CD4-positive, alpha-beta memory T cell (primary cell): ENCODE measurements around the gene LGR5. TPM values are rescaled to one million over a fixed set of nuclear protein-coding genes. Genes with fewer than 3 reads are reported as not detected.

Source experiments
- CTCF ChIA-PET: fragments of 350-600 bp; sonication (Branson Sonifier 250); formaldehyde crosslinking; loops from one replicate; lab custom pipeline; 2021; ENCODE audit warnings: inconsistent platforms; ENCODE audit not compliant: partially characterized antibody; lab: Charles Lee
- POLR2A ChIA-PET: fragments of 350-600 bp; sonication (Branson Sonifier 250); formaldehyde crosslinking; loops from one replicate; lab custom pipeline; 2021; ENCODE audit not compliant: partially characterized antibody; lab: Charles Lee
- DNase-seq, 5 donors: peaks; one replicate each; pipeline versions ENCODE4 v3.0.0 to v3.0.0-alpha.2; 2020 to 2022; ENCODE audit warnings: mixed read lengths in 1 of 5
- H3K27ac ChIP-seq: one replicate; pipeline ENCODE4 v1.7.0; 2013; ENCODE audit warnings: low read depth, low read length
- H3K27me3 ChIP-seq: 2 replicates; pipeline ENCODE4 v1.7.0; 2013; ENCODE audit warnings: mild to moderate bottlenecking, low read length, moderate library complexity; ENCODE audit not compliant: insufficient read depth
- H3K36me3 ChIP-seq: 2 replicates; pipeline ENCODE4 v1.7.0; 2013; ENCODE audit warnings: mild to moderate bottlenecking, low read length, moderate library complexity; ENCODE audit not compliant: insufficient read depth
- H3K4me1 ChIP-seq: 2 replicates; pipeline ENCODE4 v1.7.0; 2013; ENCODE audit warnings: mild to moderate bottlenecking, low read length, moderate library complexity; ENCODE audit not compliant: insufficient read depth
- H3K4me3 ChIP-seq, 2 donors: one replicate each; pipeline ENCODE4 v1.7.0; 2013; ENCODE audit warnings: low read length in 2 of 2, mild to moderate bottlenecking in 1 of 2
- H3K9me3 ChIP-seq, 2 donors: one replicate each; pipeline ENCODE4 v1.7.0; 2013; ENCODE audit warnings: low read length in 2 of 2, control low read depth in 1 of 2; ENCODE audit not compliant: control insufficient read depth in 1 of 2
- H3K27ac Mint-ChIP-seq, 7 donors: one replicate each; pipeline ENCODE4 v1.8.0; 2020 to 2021; ENCODE audit warnings: mixed read lengths in 7 of 7, mild to moderate bottlenecking in 6 of 7, inconsistent platforms in 3 of 7, moderate library complexity in 3 of 7
- H3K27me3 Mint-ChIP-seq, 2 donors: one replicate each; pipeline ENCODE4 v1.8.0; 2020 to 2021; ENCODE audit warnings: mixed read lengths in 2 of 2
- H3K36me3 Mint-ChIP-seq, 2 donors: one replicate each; pipeline ENCODE4 v1.8.0; 2020 to 2021; ENCODE audit warnings: mixed read lengths in 2 of 2, inconsistent platforms in 1 of 2, mild to moderate bottlenecking in 1 of 2
- H3K4me1 Mint-ChIP-seq, 4 donors: one replicate each; pipeline ENCODE4 v1.8.0; 2020 to 2021; ENCODE audit warnings: mixed read lengths in 4 of 4, mild to moderate bottlenecking in 1 of 4
- H3K4me3 Mint-ChIP-seq, 8 donors: one replicate each; pipeline ENCODE4 v1.8.0; 2020 to 2021; ENCODE audit warnings: mixed read lengths in 8 of 8, mild to moderate bottlenecking in 7 of 8, moderate library complexity in 6 of 8, inconsistent platforms in 3 of 8
- H3K9me3 Mint-ChIP-seq, 8 donors: one replicate each; pipeline ENCODE4 v1.8.0; 2020 to 2021; ENCODE audit warnings: mixed read lengths in 8 of 8, mild to moderate bottlenecking in 5 of 8, inconsistent platforms in 3 of 8, moderate library complexity in 1 of 8
- intact Hi-C: fragments of 100-400 bp; cut with micrococcal nuclease; formaldehyde crosslinking; loops from one replicate; pipeline ENCODE4 v1.15.1; 2023
- polyA plus RNA-seq, 2 donors: library from polyadenylated mRNA; unstranded; fragments of 300-500 nt; fragmentation: Illumina TruSeq; gene quantifications; one replicate each; pipeline ENCODE4 v1.2.3, GENCODE V29; 2021
- total RNA-seq, 2 experiments: library from RNA; stranded (reverse); gene quantifications; one replicate each; pipeline ENCODE4 v1.2.3, GENCODE V29; 2021

LGR5 gene
- total and polyA plus RNA-seq, 4 experiments from 2014 or later = not detected

- intact Hi-C loops = no loop called here
- no peak for DNase-seq
- Mint-ChIP-seq H3K4me3 (peak overlapping the region; percentile 43 to 90 (median 74)), H3K27ac (no peak overlapping the region), H3K27me3 (peaks cover 35 to 46% of the 10 kb centered on the region in 2 donors), H3K4me1 (peaks cover 7 to 24% (median 17%) of the 10 kb centered on the region in 4 donors), H3K9me3 (peaks cover 0 to 33% (median 25%) of the 10 kb centered on the region in 8 donors), H3K36me3 (no peaks in the 10 kb centered on the region)
- Histone ChIP-seq H3K27ac (no peak overlapping the region), H3K27me3 (peaks cover 25% of the 10 kb centered on the region), H3K4me3 (peak overlapping the region in 1 of 2 donors; percentile 5), H3K4me1 (peaks cover 19% of the 10 kb centered on the region), H3K36me3 (no peaks in the 10 kb centered on the region), H3K9me3 (no peaks in the 10 kb centered on the region)
- CTCF ChIA-PET = no interaction called here
- POLR2A ChIA-PET = no interaction called here
These were observed 311 bp upstream of the LGR5 start for GRCh38 chr12:71439362-71439612.

- Mint-ChIP-seq H3K27me3 (peaks cover 38 to 49% of the 10 kb centered on the region in 2 donors), H3K9me3 (peaks cover 0 to 25% (median 19%) of the 10 kb centered on the region in 8 donors), H3K36me3 (no peaks in the 10 kb centered on the region), H3K4me1 (peaks cover 7 to 24% (median 17%) of the 10 kb centered on the region in 4 donors), H3K27ac (no peak overlapping the region), H3K4me3 (peak overlapping the region in 7 of 8 donors; percentile 23 to 79 (median 73))
- Histone ChIP-seq H3K9me3 (no peaks in the 10 kb centered on the region), H3K4me1 (peaks cover 19% of the 10 kb centered on the region), H3K4me3 (no peak overlapping the region), H3K36me3 (no peaks in the 10 kb centered on the region), H3K27me3 (peaks cover 25% of the 10 kb centered on the region), H3K27ac (no peak overlapping the region)
- ChIA-PET CTCF (no interaction called here), POLR2A (no interaction called here)
- DNase-seq = no peak
- intact Hi-C loops = no loop called here
These were observed 756 bp downstream of the LGR5 start for GRCh38 chr12:71440345-71440762.

- DNase-seq = no peak
- Histone ChIP-seq H3K36me3 (no peaks in the 10 kb centered on the region), H3K4me3 (no peak overlapping the region), H3K4me1 (peaks cover 19% of the 10 kb centered on the region), H3K27ac (no peak overlapping the region), H3K27me3 (peaks cover 25% of the 10 kb centered on the region), H3K9me3 (no peaks in the 10 kb centered on the region)
- Mint-ChIP-seq H3K4me1 (peaks cover 7 to 24% (median 17%) of the 10 kb centered on the region in 4 donors), H3K27ac (no peak overlapping the region), H3K36me3 (no peaks in the 10 kb centered on the region), H3K4me3 (peak overlapping the region; percentile 23 to 79 (median 74)), H3K9me3 (peaks cover 0 to 18% (median 12%) of the 10 kb centered on the region in 8 donors), H3K27me3 (peaks cover 38 to 44% of the 10 kb centered on the region in 2 donors)
- CTCF ChIA-PET = no interaction called here
- POLR2A ChIA-PET = no interaction called here
- intact Hi-C loops = no loop called here
These were observed 1.5 kb downstream of the LGR5 start for GRCh38 chr12:71440763-71441748.

GRCh38 chr12:71441836-71442566 is 2.4 kb downstream of the LGR5 start:
- peaks cover 19% of the 10 kb centered on the region for H3K4me1 ChIP-seq
- CTCF ChIA-PET = no interaction called here
- DNase-seq = no peak
- POLR2A ChIA-PET = no interaction called here
- H3K36me3 ChIP-seq = no peaks in the 10 kb centered on the region
- peaks cover 25% of the 10 kb centered on the region for H3K27me3 ChIP-seq
- intact Hi-C loops = no loop called here
- H3K4me3 ChIP-seq = no peak overlapping the region
- H3K9me3 ChIP-seq = no peaks in the 10 kb centered on the region
- H3K27me3 Mint-ChIP-seq = peaks cover 38 to 41% of the 10 kb centered on the region in 2 donors
- peak overlapping the region in 1 of 8 donors; percentile 1 for H3K4me3 Mint-ChIP-seq
- no peak overlapping the region for H3K27ac Mint-ChIP-seq
- H3K4me1 Mint-ChIP-seq = peaks cover 7 to 24% (median 17%) of the 10 kb centered on the region in 4 donors
- H3K9me3 Mint-ChIP-seq = peaks cover 0 to 8% (median 4%) of the 10 kb centered on the region in 8 donors
- no peak overlapping the region for H3K27ac ChIP-seq
- no peaks in the 10 kb centered on the region for H3K36me3 Mint-ChIP-seq

GRCh38 chr12:71442567-71442931 is 3.0 kb downstream of the LGR5 start:
- ChIA-PET CTCF (no interaction called here), POLR2A (no interaction called here)
- Histone ChIP-seq H3K36me3 (no peaks in the 10 kb centered on the region), H3K27me3 (peaks cover 25% of the 10 kb centered on the region), H3K4me1 (peaks cover 19% of the 10 kb centered on the region), H3K9me3 (no peaks in the 10 kb centered on the region), H3K27ac (no peak overlapping the region), H3K4me3 (no peak overlapping the region)
- DNase-seq = no peak
- H3K27ac Mint-ChIP-seq = no peak overlapping the region
- H3K4me1 Mint-ChIP-seq = peaks cover 7 to 24% (median 17%) of the 10 kb centered on the region in 4 donors
- peaks cover 0 to 3% (median 0%) of the 10 kb centered on the region in 8 donors for H3K9me3 Mint-ChIP-seq
- no peaks in the 10 kb centered on the region for H3K36me3 Mint-ChIP-seq
- peaks cover 36% of the 10 kb centered on the region in 2 donors for H3K27me3 Mint-ChIP-seq
- intact Hi-C loops = no loop called here
- no peak overlapping the region for H3K4me3 Mint-ChIP-seq

- Mint-ChIP-seq H3K27me3 (peaks cover 23 to 26% of the 10 kb centered on the region in 2 donors), H3K4me1 (peaks cover 2 to 13% (median 8%) of the 10 kb centered on the region in 4 donors), H3K27ac (no peak overlapping the region), H3K9me3 (no peaks in the 10 kb centered on the region), H3K4me3 (no peak overlapping the region), H3K36me3 (no peaks in the 10 kb centered on the region)
- CTCF ChIA-PET = interaction anchor here (1.0 kb wide), 1 partner anchor 9 kb away, joined by 3 read pairs; no protein-coding TSS in a partner anchor
- POLR2A ChIA-PET = no interaction called here
- Histone ChIP-seq H3K9me3 (no peaks in the 10 kb centered on the region), H3K27me3 (peaks cover 24% of the 10 kb centered on the region), H3K27ac (no peak overlapping the region), H3K4me3 (no peak overlapping the region), H3K36me3 (no peaks in the 10 kb centered on the region), H3K4me1 (peaks cover 8% of the 10 kb centered on the region)
- intact Hi-C loops = no loop called here
- DNase-seq = no peak
These were observed 5.5 kb downstream of the LGR5 start for GRCh38 chr12:71445071-71445470.

GRCh38 chr12:71447691-71448132 is 8.1 kb downstream of the LGR5 start:
- ChIA-PET CTCF (no interaction called here), POLR2A (no interaction called here)
- no peaks in the 10 kb centered on the region for H3K9me3 ChIP-seq
- H3K27me3 Mint-ChIP-seq = peaks cover 19 to 27% of the 10 kb centered on the region in 2 donors
- H3K4me1 ChIP-seq = no peaks in the 10 kb centered on the region
- no peaks in the 10 kb centered on the region for H3K4me1 Mint-ChIP-seq
- no peak overlapping the region for H3K4me3 Mint-ChIP-seq
- H3K27ac Mint-ChIP-seq = no peak overlapping the region
- H3K27me3 ChIP-seq = no peaks in the 10 kb centered on the region
- peaks cover 0 to 6% (median 0%) of the 10 kb centered on the region in 8 donors for H3K9me3 Mint-ChIP-seq
- no peak for DNase-seq
- H3K27ac ChIP-seq = no peak overlapping the region
- H3K36me3 ChIP-seq = no peaks in the 10 kb centered on the region
- no peak overlapping the region for H3K4me3 ChIP-seq
- H3K36me3 Mint-ChIP-seq = no peaks in the 10 kb centered on the region
- intact Hi-C loops = no loop called here
